ENCODE data around the gene SUN3.

DNA sequence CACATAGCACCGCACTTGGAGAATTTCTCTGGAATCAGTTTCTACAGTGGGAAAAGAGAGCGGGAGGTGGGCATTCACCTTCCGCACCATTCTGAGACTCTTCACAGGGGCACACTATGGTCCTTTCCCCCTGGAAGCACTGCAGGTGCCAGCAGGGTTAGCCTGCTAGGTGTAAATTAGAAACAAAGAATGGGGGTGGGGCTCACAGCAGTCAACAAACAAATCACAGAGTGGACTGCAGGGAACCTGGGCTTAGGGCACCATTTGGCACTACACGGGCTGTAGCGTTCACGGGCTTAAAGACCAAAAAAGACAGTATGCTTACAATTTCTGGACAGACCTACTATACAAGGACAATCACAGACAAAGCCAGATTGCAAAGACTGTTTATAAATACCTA, 72.7 kb downstream of the SUN3 start:
- TF ChIP-seq POLR2AphosphoS5 (IDR thresholded peaks at IDR 0.05; ENCODE audit: insufficient read depth in 1 of 2, low read depth in 1 of 2) (no peak), POLR2A (IDR thresholded peaks at IDR 0.05) (no peak)
- TF ChIP-seq, protein P1, sequence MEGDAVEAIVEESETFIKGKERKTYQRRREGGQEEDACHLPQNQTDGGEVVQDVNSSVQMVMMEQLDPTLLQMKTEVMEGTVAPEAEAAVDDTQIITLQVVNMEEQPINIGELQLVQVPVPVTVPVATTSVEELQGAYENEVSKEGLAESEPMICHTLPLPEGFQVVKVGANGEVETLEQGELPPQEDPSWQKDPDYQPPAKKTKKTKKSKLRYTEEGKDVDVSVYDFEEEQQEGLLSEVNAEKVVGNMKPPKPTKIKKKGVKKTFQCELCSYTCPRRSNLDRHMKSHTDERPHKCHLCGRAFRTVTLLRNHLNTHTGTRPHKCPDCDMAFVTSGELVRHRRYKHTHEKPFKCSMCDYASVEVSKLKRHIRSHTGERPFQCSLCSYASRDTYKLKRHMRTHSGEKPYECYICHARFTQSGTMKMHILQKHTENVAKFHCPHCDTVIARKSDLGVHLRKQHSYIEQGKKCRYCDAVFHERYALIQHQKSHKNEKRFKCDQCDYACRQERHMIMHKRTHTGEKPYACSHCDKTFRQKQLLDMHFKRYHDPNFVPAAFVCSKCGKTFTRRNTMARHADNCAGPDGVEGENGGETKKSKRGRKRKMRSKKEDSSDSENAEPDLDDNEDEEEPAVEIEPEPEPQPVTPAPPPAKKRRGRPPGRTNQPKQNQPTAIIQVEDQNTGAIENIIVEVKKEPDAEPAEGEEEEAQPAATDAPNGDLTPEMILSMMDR (IDR thresholded peaks at IDR 0.05), result no peak

All from vagina (tissue), 2 donors.